HL-60 (cell line): ENCODE results near the gene CREB3L4.
A peak's percentile ranks its signal among the peaks of the same experiment; 100 is the strongest.

ENCODE experiments used
- DNase-seq, 2 experiments: peaks; one replicate each; pipeline ENCODE4 v3.0.0-alpha.2; 2010 to 2020; ENCODE audit warnings: low read depth in 1 of 2, low spot score in 1 of 2
- H3K27ac ChIP-seq: fragments of 250-450 bp; sonication (Bioruptor Pico); replicated peaks from 2 replicates; pipeline ENCODE4 v1.5.1; 2020; ENCODE audit warnings: mild to moderate bottlenecking, moderate library complexity
- H3K27me3 ChIP-seq: fragments of 250-450 bp; sonication (Bioruptor Pico); 2 replicates; pipeline ENCODE4 v1.5.1; 2021; ENCODE audit warnings: mild to moderate bottlenecking, moderate library complexity; ENCODE audit not compliant: insufficient read depth, poor library complexity, severe bottlenecking
- H3K4me3 ChIP-seq: replicated peaks from 2 replicates; pipeline ENCODE4 v1.5.1; 2011; ENCODE audit warnings: mild to moderate bottlenecking, control low read depth, low read length; ENCODE audit not compliant: insufficient read depth
- CTCF ChIP-seq: IDR thresholded peaks from one replicate; pipeline ENCODE4 v1.5.1; 2011; ENCODE audit warnings: low read length, control low read depth, inconsistent platforms; ENCODE audit not compliant: insufficient read depth
- GABPA ChIP-seq: IDR thresholded peaks from 2 replicates; pipeline ENCODE4 v1.6.1; 2012; ENCODE audit warnings: low read depth
- POLR2AphosphoS5 ChIP-seq: IDR thresholded peaks from 2 replicates; pipeline ENCODE4 v1.6.1; 2012; ENCODE audit warnings: low read depth
- REST ChIP-seq: IDR thresholded peaks from 2 replicates; pipeline ENCODE4 v1.6.1; 2012; ENCODE audit warnings: low read depth; ENCODE audit not compliant: insufficient replicate concordance
- SPI1 ChIP-seq: IDR thresholded peaks from 2 replicates; pipeline ENCODE4 v1.6.1; 2012; ENCODE audit warnings: low read depth, mild to moderate bottlenecking, borderline replicate concordance
- long read RNA-seq: library from polyadenylated mRNA; unstranded; transcript quantifications from one replicate; pipeline ENCODE4 v2.0.0, GENCODE V29; 2020

CREB3L4 gene
- long read RNA-seq, transcript CREB3L4-201 (10 exons, 1,750 nt) = minor isoform, 17 of 131 reads
- long read RNA-seq, transcript CREB3L4-205 (10 exons, 1,752 nt) = major isoform, 55 of 131 reads
- long read RNA-seq, partial matches to known transcripts = 3 of 131 reads
- long read RNA-seq, other reads (novel, unspliced or antisense) = 55 of 131 reads

- peak; percentile 96 to 97 for DNase-seq
- peak; percentile 28 for TF ChIP-seq CTCF
- peak; percentile 62 for TF ChIP-seq REST
- peak; percentile 80 for TF ChIP-seq POLR2AphosphoS5
- peak; percentile 24; the same call in 1 of the 2 replicates for TF ChIP-seq GABPA
- no peak for TF ChIP-seq SPI1
- Histone ChIP-seq H3K27me3 (no peaks in the 10 kb centered on the region), H3K27ac (peak within 1 kb of the TSS; percentile 94), H3K4me3 (peak within 1 kb of the TSS; percentile 62)
Measured at GRCh38 chr1:153967107-153967999, at the start of gene CREB3L4. Gene CREB3L4 (plus strand): TSS chr1:153967902. CDS start chr1:153968526, 624 bp downstream.

- TF ChIP-seq SPI1 = no peak
- no peak for TF ChIP-seq POLR2AphosphoS5
- no peak for TF ChIP-seq GABPA
- no peak for TF ChIP-seq CTCF
- no peak for TF ChIP-seq REST
- H3K4me3 ChIP-seq = no peak overlapping the region
- no peaks in the 10 kb centered on the region for H3K27me3 ChIP-seq
- DNase-seq = peak in 1 of 2 experiments; percentile 62
- H3K27ac ChIP-seq = 0 out of 2 replicates have a peak overlapping the region, but pooled peaks have one; percentile 8
Measured at GRCh38 chr1:153919876-153920852, 47.5 kb upstream of the CREB3L4 start.

GRCh38 chr1:153921080-153921802 lies 46.5 kb upstream of the CREB3L4 start:
- Histone ChIP-seq H3K4me3 (peak overlapping the region; percentile 84), H3K27me3 (no peaks in the 10 kb centered on the region), H3K27ac (peak overlapping the region; percentile 77)
- no peak for DNase-seq
- TF ChIP-seq POLR2AphosphoS5 = no peak
- TF ChIP-seq REST = no peak
- no peak for TF ChIP-seq GABPA
- no peak for TF ChIP-seq CTCF
- no peak for TF ChIP-seq SPI1
